HL-60 (cell line): ENCODE measurements around the gene MKRN1.

Experiments
- CTCF ChIP-seq: IDR thresholded peaks from one replicate; pipeline ENCODE4 v1.5.1; 2011; ENCODE audit warnings: low read length, control low read depth, inconsistent platforms; ENCODE audit not compliant: insufficient read depth
- GABPA ChIP-seq: IDR thresholded peaks from 2 replicates; pipeline ENCODE4 v1.6.1; 2012; ENCODE audit warnings: low read depth
- POLR2AphosphoS5 ChIP-seq: IDR thresholded peaks from 2 replicates; pipeline ENCODE4 v1.6.1; 2012; ENCODE audit warnings: low read depth
- REST ChIP-seq: IDR thresholded peaks from 2 replicates; pipeline ENCODE4 v1.6.1; 2012; ENCODE audit warnings: low read depth; ENCODE audit not compliant: insufficient replicate concordance

GRCh38 chr7:140426130-140426529 lies 53.2 kb downstream of the MKRN1 start:
- no peak for TF ChIP-seq CTCF
- TF ChIP-seq POLR2AphosphoS5, result no peak
- TF ChIP-seq REST, result no peak
- TF ChIP-seq GABPA, result no peak
